A549 (cell line): ENCODE data around the gene GRAMD2B.

Experiments used
- MAFK ChIP-seq: fragments of 450-650 bp; IDR thresholded peaks from 2 replicates; pipeline ENCODE4 v1.6.1; 2014; ENCODE audit not compliant: partially characterized antibody
- NR3C1 ChIP-seq: fragments of >200 bp; sonication (Bioruptor Twin); formaldehyde crosslinking; IDR thresholded peaks from 3 replicates; pipeline ENCODE4 v1.6.1; 2017
- POLR2A ChIP-seq: IDR thresholded peaks from 2 replicates; pipeline ENCODE4 v1.6.1; 2012; ENCODE audit warnings: mild to moderate bottlenecking, low read length
- RFX5 ChIP-seq: fragments of 450-650 bp; IDR thresholded peaks from 2 replicates; pipeline ENCODE4 v1.7.1; 2014; ENCODE audit warnings: antibody characterized with exemption, mild to moderate bottlenecking, moderate library complexity
- ZNF302 ChIP-seq: fragments of 250-450 bp; sonication (Bioruptor Pico); IDR thresholded peaks from 2 replicates; pipeline ENCODE4 v1.9.0; 2021; ENCODE audit warnings: inconsistent platforms, mild to moderate bottlenecking, moderate library complexity
- TF ChIP-seq, protein P1 (sequence below): fragments of >200 bp; sonication (Bioruptor Twin); formaldehyde crosslinking; IDR thresholded peaks from 3 replicates; pipeline ENCODE4 v1.5.1; 2016
- TF ChIP-seq, protein P2 (sequence below): fragments of 150-350 bp; IDR thresholded peaks from 2 replicates; pipeline ENCODE4 v1.6.1; 2014; ENCODE audit warnings: low read depth, mild to moderate bottlenecking, low read length
- TF ChIP-seq, protein P3 (sequence below): fragments of 250-450 bp; sonication (Bioruptor Pico); IDR thresholded peaks from 2 replicates; pipeline ENCODE4 v1.5.0; 2021; ENCODE audit warnings: mild to moderate bottlenecking, moderate library complexity, borderline replicate concordance
- TF ChIP-seq, protein P4 (sequence below): IDR thresholded peaks from 2 replicates; pipeline ENCODE4 v1.6.1; 2012; ENCODE audit warnings: low read depth, borderline replicate concordance

DNA sequence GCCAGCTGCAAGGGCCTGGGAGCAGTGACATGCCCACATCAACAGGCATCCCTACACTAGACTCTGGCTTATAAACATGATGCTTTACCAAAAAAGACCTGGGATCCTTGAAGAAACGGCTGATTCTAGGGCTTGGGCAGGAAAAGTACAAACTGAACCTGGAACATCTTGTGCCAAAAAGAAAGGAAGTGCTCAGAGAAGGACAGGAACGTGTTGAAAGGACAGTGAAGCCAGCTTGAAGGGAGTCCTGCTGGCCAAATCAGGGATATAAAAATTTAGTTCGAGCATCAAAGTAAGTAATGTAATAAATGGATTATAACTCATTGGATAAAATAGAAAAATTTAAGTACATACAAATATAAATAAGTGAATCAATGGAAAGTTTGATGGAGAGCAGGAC, 113.7 kb downstream of the GRAMD2B start:
- TF ChIP-seq, protein P1, sequence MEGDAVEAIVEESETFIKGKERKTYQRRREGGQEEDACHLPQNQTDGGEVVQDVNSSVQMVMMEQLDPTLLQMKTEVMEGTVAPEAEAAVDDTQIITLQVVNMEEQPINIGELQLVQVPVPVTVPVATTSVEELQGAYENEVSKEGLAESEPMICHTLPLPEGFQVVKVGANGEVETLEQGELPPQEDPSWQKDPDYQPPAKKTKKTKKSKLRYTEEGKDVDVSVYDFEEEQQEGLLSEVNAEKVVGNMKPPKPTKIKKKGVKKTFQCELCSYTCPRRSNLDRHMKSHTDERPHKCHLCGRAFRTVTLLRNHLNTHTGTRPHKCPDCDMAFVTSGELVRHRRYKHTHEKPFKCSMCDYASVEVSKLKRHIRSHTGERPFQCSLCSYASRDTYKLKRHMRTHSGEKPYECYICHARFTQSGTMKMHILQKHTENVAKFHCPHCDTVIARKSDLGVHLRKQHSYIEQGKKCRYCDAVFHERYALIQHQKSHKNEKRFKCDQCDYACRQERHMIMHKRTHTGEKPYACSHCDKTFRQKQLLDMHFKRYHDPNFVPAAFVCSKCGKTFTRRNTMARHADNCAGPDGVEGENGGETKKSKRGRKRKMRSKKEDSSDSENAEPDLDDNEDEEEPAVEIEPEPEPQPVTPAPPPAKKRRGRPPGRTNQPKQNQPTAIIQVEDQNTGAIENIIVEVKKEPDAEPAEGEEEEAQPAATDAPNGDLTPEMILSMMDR, result no peak
- no peak for TF ChIP-seq ZNF302 (CRISPR knock-in tag)
- no peak for TF ChIP-seq POLR2A
- TF ChIP-seq, protein P2, sequence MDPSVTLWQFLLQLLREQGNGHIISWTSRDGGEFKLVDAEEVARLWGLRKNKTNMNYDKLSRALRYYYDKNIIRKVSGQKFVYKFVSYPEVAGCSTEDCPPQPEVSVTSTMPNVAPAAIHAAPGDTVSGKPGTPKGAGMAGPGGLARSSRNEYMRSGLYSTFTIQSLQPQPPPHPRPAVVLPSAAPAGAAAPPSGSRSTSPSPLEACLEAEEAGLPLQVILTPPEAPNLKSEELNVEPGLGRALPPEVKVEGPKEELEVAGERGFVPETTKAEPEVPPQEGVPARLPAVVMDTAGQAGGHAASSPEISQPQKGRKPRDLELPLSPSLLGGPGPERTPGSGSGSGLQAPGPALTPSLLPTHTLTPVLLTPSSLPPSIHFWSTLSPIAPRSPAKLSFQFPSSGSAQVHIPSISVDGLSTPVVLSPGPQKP, result no peak
- TF ChIP-seq, protein P3, sequence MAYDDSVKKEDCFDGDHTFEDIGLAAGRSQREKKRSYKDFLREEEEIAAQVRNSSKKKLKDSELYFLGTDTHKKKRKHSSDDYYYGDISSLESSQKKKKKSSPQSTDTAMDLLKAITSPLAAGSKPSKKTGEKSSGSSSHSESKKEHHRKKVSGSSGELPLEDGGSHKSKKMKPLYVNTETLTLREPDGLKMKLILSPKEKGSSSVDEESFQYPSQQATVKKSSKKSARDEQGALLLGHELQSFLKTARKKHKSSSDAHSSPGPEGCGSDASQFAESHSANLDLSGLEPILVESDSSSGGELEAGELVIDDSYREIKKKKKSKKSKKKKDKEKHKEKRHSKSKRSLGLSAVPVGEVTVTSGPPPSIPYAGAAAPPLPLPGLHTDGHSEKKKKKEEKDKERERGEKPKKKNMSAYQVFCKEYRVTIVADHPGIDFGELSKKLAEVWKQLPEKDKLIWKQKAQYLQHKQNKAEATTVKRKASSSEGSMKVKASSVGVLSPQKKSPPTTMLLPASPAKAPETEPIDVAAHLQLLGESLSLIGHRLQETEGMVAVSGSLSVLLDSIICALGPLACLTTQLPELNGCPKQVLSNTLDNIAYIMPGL (CRISPR knock-in tag), result no peak
- TF ChIP-seq MAFK, result no peak
- TF ChIP-seq NR3C1, result no peak
- TF ChIP-seq, protein P4, sequence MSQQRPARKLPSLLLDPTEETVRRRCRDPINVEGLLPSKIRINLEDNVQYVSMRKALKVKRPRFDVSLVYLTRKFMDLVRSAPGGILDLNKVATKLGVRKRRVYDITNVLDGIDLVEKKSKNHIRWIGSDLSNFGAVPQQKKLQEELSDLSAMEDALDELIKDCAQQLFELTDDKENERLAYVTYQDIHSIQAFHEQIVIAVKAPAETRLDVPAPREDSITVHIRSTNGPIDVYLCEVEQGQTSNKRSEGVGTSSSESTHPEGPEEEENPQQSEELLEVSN, result no peak
- TF ChIP-seq RFX5, result no peak
